Spleen (tissue), 3 donors: ENCODE results near the gene DOK5.

ENCODE experiments used
- POLR2A ChIP-seq, 3 donors: fragments of 450-650 bp; IDR thresholded peaks; one replicate each; pipeline ENCODE4 v1.5.1; 2017; ENCODE audit warnings: antibody characterized with exemption in 3 of 3, mild to moderate bottlenecking in 1 of 3
- POLR2AphosphoS5 ChIP-seq, 3 donors: sonication (generic); formaldehyde crosslinking; IDR thresholded peaks; one replicate each; pipeline ENCODE4 v1.5.1; 2017; ENCODE audit warnings: antibody characterized with exemption in 3 of 3

GRCh38 chr20:54559890-54560289, 84.5 kb downstream of the DOK5 start:
- TF ChIP-seq POLR2A (IDR thresholded peaks at IDR 0.05) (no peak), POLR2AphosphoS5 (IDR thresholded peaks at IDR 0.05) (no peak)
